GM10266 (cell line): ENCODE data around the gene DNAAF2.

Experiments used
- DNase-seq: peaks from one replicate; pipeline ENCODE4 v3.0.0; 2012; ENCODE audit errors: extremely low spot score
- CTCF ChIP-seq: IDR thresholded peaks from 2 replicates; pipeline ENCODE4 v1.5.1; 2012; ENCODE audit warnings: mild to moderate bottlenecking, low read depth; ENCODE audit not compliant: control insufficient read depth, insufficient read depth; ENCODE audit errors: missing control alignments

Gene DNAAF2

DNA sequence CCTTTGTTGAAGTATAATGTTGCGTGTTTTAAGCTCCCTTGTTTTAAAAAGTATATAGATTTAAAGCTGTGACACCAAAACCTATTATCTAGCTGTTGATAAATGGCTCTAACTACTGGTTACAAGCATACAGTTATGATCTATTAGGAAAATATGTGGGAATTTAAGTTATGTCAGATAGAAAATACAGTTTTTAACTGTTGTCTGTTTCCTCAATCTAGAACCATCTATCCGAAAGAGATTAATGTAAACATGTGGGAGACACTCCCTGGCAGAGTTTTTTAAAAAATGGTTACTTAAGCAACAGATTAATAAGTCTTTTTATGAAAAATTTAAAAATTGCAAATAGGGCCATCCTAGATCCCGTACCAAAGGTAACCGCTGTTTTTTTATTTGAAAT is 22.8 kb downstream of the DNAAF2 start:
- TF ChIP-seq CTCF: no peak

DNA sequence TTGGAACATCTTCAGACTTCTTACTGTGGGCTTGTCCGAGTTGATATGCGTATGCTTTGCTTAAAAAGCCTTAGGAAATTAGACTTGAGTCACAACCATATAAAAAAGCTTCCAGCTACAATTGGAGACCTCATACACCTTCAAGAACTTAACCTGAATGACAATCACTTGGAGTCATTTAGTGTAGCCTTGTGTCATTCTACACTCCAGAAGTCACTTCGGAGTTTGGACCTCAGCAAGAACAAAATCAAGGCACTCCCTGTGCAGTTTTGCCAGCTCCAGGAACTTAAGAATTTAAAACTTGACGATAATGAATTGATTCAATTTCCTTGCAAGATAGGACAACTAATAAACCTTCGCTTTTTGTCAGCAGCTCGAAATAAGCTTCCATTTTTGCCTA is 27.5 kb downstream of the DNAAF2 start:
- no peak for DNase-seq
- TF ChIP-seq CTCF: no peak

More for the DNA sequence above, 22.8 kb downstream of the DNAAF2 start:
- DNase-seq: no peak

GRCh38 chr14:49598485-49599300 is 36.4 kb downstream of the DNAAF2 start, which contains the start of gene LRR1:
Gene LRR1 (plus strand): TSS chr14:49598940. CDS start chr14:49599021, 81 bp downstream.
- no peak for TF ChIP-seq CTCF
- DNase-seq: peak; percentile 82

- no peak for TF ChIP-seq CTCF
- DNase-seq: no peak
These were observed 36.9 kb downstream of the DNAAF2 start for GRCh38 chr14:49598189-49598484.

GRCh38 chr14:49594347-49595091 is 40.5 kb downstream of the DNAAF2 start:
- peak; percentile 51 for DNase-seq
- no peak for TF ChIP-seq CTCF

GRCh38 chr14:49593016-49593415 is 42.0 kb downstream of the DNAAF2 start:
- DNase-seq: no peak

More at GRCh38 chr14:49593016-49593415, 42.0 kb downstream of the DNAAF2 start:
- no peak for TF ChIP-seq CTCF
